Body of pancreas (tissue), 4 donors: ENCODE data around the gene RNF11.

Experiments used
- CTCF ChIP-seq, 7 experiments: fragments of 450-650 bp in 4 of 7; fragments of 200-600 bp in 3 of 7; sonication (generic) in 3 of 7; IDR thresholded peaks; one replicate each; pipeline ENCODE4 v1.5.1; 2016 to 2019; ENCODE audit warnings: antibody characterized with exemption in 7 of 7
- POLR2A ChIP-seq, 3 donors: fragments of 450-650 bp; IDR thresholded peaks; one replicate each; pipeline ENCODE4 v1.6.1; 2016; ENCODE audit warnings: antibody characterized with exemption in 3 of 3, mild to moderate bottlenecking in 2 of 3

GRCh38 chr1:51249445-51249844, 13.4 kb downstream of the RNF11 start:
- TF ChIP-seq CTCF (IDR thresholded peaks at IDR 0.05): no peak
- TF ChIP-seq POLR2A (IDR thresholded peaks at IDR 0.05): no peak
